A549 (cell line): ENCODE data around the gene ATP9A.

Source experiments
- CBX2 ChIP-seq: fragments of 200-600 bp; sonication (generic); IDR thresholded peaks from 2 replicates; pipeline ENCODE4 v1.6.1; 2016; ENCODE audit warnings: low read depth, mild to moderate bottlenecking, borderline replicate concordance
- CEBPB ChIP-seq, 2 experiments: fragments of >200 bp in 1 of 2; sonication (Bioruptor Twin) in 1 of 2; formaldehyde crosslinking in 1 of 2; IDR thresholded peaks; 2 replicates each; pipeline ENCODE4 v1.6.1; 2012 to 2016
- CHD2 ChIP-seq: fragments of 150-350 bp; IDR thresholded peaks from 2 replicates; pipeline ENCODE4 v1.6.1; 2014; ENCODE audit warnings: low read length; ENCODE audit not compliant: partially characterized antibody
- CTCF ChIP-seq: fragments of >200 bp; sonication (Bioruptor Twin); formaldehyde crosslinking; IDR thresholded peaks from 3 replicates; pipeline ENCODE4 v1.5.1; 2016
- ELK1 ChIP-seq: fragments of 150-350 bp; IDR thresholded peaks from 2 replicates; pipeline ENCODE4 v1.6.1; 2014; ENCODE audit warnings: low read depth, mild to moderate bottlenecking, low read length
- PHF8 ChIP-seq: fragments of 200-600 bp; sonication (generic); IDR thresholded peaks from 2 replicates; pipeline ENCODE4 v1.6.1; 2016; ENCODE audit warnings: low read depth, mild to moderate bottlenecking, antibody characterized with exemption, moderate library complexity, borderline replicate concordance
- POLR2A ChIP-seq: IDR thresholded peaks from 2 replicates; pipeline ENCODE4 v1.6.1; 2012; ENCODE audit warnings: mild to moderate bottlenecking, low read length
- RNF2 ChIP-seq: fragments of 200-600 bp; sonication (generic); IDR thresholded peaks from 2 replicates; pipeline ENCODE4 v1.6.1; 2016; ENCODE audit warnings: low read depth, mild to moderate bottlenecking, antibody characterized with exemption, moderate library complexity, borderline replicate concordance
- USF2 ChIP-seq: fragments of 450-650 bp; IDR thresholded peaks from 2 replicates; pipeline ENCODE4 v1.6.1; 2014; ENCODE audit warnings: antibody characterized with exemption

- TF ChIP-seq CHD2 (no peak), POLR2A (no peak), CEBPB (IDR thresholded peaks at IDR 0.05) (no peak), CTCF (peak; percentile 50), USF2 (no peak), ELK1 (no peak), PHF8 (no peak), CBX2 (no peak), RNF2 (no peak)
These were observed 55.5 kb downstream of the ATP9A start for GRCh38 chr20:51712501-51713212.
